NCI-H748 (cell line): ENCODE data around the gene TMEM43.

ENCODE experiments used
- DNase-seq: peaks from one replicate; lab custom pipeline; 2025; ENCODE audit not compliant: unreplicated experiment; lab: John Stamatoyannopoulos, UW

The TMEM43 gene

DNA sequence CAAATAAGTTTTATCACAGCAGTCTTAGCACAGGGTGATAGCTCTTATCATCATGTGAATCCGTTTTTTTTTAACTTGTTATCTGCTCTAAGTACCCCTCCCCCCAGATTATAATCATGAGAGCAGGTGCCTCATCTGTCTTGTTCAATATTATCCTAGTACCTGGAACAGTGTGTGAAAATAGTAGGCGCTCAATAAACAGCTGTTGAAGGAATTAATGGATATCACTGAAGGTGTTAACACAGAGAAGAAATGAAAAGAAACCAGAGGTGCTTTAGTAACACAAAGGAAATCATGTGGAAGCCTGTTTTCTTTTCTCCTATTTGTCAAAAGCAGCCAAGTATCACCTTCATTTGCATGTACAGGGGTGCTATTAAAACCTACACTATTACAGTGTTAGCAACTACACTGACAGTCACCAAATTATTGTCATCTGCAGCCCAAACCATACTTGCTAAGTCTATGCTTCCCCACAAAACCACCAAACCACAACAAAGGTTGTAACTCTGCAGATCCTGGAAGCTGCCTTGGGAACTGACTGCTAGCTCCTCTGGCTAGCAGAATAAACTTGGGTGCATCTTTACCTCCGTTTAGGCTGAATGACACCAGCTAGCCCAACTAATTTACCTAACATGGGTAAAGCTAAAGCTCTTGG, 50.7 kb downstream of the TMEM43 start:
- DNase-seq, result no peak

DNA sequence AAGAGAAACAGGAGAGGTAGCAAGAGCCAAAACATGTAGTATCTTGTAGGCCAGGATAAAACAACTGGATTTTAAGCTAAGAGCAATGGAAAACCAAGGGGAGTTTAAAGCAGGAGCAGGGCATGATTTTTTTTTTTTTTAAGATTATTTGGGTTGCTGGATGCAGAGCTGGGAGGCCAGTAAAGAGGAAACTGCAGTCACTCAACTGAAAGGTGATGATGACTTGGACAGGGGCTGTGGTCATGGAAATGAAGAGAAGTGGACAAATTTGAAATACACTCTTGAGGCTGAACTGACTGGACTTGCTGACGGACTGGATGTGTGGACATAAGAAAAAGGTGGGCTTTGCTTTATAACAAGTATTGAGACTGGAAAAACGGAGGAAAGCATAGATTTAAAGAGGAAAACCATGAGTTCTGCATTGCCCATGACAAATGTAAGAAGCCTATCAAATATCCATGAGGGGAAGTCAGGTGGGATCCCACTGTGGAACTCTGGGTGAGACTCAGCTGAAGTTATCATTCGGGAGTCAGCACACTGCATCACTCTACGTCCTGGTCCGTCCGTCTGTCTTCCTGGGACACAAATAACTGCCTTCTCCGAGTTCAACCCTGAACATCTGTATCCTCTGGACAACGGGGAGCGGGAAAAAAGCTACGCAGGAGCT, 52.9 kb downstream of the TMEM43 start:
- no peak for DNase-seq

DNA sequence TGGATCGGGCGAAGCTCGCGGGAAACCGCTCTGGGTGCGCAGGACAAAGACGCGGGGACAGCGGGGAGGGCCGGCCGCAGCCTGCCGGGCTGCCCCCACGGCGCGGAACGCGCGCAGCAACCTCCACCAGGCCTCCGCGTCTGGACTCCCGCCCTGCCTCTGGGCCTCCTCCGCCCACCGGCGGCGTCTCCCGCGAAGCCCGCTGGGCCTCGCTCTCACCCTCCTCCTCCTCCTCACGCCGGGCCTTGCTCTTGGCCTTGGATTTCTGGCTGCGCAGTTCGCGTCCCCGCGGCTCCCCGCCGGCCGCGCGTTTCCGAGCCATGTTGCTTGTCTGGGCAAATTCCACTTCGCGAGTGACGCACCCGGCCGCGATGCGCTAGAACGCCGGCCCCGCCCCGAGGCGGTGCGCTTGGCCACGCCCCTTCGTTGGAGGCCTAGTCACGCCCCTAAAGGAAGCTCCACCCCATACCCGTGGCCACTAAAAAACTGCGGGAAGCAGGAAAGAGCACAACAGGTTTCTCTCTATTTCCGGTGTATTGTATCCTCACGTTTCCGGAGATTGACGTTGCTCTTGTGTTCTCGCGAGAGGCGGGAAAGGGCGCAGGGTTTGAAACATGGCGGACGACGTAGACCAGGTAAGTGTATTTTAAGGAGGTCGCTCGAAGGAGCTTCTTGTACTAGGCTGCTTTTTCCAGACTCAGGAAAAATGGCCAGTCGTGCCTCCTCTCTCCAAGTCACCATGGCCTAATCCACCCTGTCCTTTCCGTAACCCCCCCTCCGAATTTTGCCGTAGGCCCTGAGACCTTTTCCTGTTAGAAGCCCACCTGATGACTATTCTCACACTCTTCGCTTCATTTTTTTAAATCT, 53.6 kb downstream of the TMEM43 start, which contains the start of the genes LSM3 and XPC:
TSS of gene LSM3 (plus strand) at position 571 of the 867 bp plus-strand sequence. CDS start at position 615, 44 bp downstream.
TSS of gene XPC (minus strand) at position 355 of the 867 bp plus-strand sequence. CDS start at position 322, 33 bp downstream.
- peak; percentile 95 for DNase-seq

DNA sequence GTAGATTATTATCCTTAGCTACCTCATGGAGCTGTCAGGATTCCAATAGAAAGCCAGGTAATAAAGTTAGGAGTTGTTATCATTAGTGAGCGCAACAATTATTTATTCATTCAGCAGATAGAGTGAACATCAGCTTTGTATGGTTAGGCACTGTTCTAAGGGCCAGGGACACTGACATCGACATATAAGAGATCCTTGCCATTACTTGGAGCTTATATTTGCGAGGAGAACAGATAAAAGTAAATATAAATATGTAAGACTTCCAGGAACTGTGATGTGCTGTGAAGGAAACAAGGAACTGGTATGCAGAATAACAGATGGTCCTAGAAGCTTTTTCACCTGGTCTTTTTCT, 54.2 kb downstream of the TMEM43 start:
- DNase-seq, result no peak

DNA sequence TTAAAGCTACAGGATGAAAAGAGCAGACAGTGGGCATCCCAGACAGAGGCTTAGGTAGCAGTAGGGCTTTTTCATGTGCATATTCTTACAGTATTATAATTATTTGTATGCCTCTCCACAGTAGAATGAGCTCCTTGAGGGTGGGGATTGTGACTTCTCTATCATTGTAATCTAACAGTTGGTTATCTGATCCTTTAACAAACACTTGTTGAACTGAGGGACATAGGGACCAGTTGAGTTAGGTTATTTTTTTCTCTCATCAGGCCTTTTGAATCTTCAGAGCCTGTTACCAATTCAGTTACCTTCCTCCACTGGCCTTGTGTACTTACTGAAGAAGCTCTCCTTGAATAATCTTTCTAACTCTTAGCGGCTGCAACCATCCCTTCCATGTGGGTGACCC, 54.9 kb downstream of the TMEM43 start:
- DNase-seq, result no peak

DNA sequence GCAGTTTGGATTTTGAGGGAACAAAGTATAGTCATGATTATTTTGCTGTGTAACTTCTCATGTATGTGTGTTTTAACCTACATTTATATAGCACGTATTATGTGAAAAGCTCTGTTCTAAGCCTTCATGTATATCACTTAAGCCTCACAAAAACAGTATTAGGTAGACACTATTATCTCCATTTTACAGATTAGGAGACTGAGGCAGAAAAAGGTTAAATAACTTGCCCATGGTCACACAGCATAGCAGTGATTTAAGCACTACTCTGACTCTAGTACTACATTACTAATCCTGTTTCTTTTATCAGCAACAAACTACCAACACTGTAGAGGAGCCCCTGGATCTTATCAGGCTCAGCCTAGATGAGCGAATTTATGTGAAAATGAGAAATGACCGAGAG, 56.4 kb downstream of the TMEM43 start:
- no peak for DNase-seq

DNA sequence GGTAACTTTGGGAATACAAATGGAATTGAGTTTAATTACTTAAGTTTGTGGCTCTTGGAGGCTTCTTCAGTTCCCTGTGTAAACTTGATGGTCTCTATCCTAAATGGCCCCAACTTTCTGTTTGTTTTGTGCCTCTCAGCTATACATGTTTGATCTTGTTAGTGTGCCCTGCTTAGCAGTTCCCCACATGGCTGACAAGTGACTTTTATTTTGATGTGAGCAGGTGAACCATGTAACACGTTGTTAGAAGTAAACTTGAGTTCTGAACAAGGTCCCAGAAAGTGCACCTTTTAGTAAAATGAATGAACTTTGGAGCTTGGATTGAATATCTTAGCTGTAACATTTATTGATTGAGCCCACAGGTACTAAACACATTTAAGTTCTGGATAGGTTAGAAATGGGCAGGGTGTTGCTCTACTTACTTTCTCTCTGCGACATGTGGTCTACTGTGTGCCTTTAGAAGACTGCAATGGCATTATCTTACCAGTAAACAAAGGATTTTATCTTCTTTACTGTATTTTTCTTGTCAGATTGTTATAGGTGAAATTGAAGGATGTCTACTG, 58.2 kb downstream of the TMEM43 start:
- DNase-seq, result no peak

DNA sequence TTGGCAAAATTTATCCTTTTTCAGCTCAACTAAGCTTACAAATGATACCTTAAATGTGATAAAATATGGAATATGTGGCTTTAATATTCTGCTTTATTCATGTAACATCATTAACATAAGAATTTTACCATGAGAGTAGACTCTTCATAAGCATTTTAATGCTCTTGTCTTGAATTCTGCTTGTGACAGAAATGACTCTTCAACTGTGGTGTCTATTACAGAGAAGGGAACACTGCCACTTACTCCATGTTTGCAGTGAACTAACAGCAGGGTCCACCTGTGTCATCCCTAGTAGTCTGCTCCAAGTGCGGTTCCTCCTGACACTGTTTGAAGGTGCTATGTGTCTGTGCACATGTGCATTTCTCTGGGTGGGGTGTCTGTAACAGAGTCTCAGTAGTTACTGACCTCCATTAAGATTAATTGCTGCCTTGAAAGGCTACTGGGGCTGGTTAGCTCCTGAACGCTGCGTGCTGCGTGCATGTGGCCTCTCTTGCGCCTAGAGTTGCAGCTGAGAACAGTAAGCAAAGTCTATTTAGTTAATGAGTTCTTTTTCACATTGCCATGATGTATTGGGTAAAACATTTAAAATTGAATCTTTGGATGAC, 62.1 kb downstream of the TMEM43 start:
- no peak for DNase-seq

DNA sequence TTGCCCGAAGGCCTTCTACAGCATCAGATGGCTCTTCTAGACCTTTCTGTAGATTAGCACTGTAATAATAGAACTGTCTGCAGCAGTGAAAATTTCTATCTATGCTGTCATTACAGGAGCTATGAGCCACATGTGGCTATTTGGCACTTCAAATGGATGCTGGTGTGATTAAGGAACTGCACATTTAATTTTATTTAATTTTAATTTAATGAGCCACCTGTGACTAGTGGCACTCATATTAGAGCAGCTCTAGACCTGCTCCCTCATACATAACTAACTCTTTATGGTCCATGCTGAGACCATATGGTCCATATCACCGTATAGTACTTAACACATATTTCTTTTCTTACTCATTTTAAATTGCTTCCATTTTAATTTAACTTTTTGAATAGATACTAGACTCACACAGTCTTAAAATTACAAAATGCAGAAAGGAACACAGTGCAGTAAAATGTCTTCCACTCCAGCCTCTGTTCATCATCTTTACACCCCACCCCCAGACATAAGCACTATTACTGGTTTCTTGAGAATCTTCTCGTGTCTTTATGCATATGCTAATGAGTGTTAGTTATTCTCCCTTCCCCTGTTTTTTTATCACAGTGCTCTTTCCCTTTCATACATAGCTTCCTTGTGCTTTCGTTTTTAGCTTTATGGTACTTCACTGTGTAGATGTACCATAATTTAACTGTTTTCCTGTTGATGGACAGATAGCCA, 63.3 kb downstream of the TMEM43 start:
- no peak for DNase-seq
